ENCODE measurements around the gene PRRT4.

Gene PRRT4

DNA sequence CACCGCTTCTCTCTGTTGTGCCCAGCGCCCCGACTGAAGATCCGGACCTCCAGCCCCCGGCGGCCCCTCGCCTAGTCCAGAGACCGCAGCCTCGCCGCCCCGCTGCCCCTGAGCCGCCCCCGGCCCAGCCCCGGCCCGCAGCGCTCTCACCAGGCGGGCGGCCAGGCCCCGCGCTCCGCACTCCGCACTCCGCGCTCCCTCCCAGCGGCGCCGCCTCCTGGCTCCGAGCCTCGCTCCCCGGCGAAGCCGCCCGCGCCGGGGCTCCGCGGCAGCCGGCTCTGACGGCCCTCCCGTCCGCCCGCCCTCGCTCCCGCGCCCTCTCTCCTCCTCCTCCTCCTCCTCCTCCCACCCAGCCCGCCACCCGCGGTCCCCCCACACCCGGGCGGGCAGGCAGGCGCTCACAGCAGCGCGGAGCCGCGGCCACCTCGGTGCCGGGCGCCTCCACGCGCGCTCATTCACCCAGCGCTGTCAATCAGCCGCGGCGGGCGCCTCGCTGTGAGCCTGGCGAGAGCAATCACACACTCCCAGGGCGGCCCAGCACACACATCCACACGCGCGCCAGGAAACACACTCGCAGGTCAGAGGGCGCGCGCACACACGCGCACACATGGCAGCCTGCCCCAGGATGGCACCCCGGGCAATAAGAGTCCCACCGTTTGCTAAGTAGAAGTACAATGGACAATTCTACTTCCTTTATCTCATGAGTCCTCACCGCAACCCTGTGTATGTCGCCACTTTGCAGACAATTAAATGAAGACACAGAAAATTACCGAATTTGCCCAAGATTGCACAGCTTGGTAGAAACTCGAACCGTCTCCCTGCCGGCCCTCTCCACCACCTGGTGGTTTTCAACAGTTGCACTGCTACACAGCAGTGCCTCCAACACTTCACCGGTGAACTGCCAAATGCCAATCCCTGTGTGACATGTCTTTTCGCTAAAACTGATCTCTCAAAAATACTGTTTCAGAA is at the start of gene PRRT4:
Gene PRRT4 (minus strand): TSS at position 280 of the 969 bp plus-strand sequence.
- peak; percentile 28 for DNase-seq

DNA sequence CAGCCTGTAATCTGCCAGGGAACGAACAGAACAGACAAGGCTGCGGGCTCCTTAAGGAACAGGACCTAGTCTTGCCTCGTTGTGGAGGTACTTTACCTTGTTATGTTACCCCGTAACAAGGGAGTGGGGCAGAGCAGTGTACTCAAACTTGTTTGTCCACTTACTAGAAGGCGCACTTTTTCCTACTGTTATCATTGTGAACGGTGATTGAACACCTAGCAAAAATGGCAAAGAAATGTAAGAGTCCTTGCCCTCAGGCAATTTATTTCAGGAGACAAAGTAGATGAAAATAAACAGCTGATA is 48.9 kb upstream of the PRRT4 start:
- no peak for DNase-seq

DNA sequence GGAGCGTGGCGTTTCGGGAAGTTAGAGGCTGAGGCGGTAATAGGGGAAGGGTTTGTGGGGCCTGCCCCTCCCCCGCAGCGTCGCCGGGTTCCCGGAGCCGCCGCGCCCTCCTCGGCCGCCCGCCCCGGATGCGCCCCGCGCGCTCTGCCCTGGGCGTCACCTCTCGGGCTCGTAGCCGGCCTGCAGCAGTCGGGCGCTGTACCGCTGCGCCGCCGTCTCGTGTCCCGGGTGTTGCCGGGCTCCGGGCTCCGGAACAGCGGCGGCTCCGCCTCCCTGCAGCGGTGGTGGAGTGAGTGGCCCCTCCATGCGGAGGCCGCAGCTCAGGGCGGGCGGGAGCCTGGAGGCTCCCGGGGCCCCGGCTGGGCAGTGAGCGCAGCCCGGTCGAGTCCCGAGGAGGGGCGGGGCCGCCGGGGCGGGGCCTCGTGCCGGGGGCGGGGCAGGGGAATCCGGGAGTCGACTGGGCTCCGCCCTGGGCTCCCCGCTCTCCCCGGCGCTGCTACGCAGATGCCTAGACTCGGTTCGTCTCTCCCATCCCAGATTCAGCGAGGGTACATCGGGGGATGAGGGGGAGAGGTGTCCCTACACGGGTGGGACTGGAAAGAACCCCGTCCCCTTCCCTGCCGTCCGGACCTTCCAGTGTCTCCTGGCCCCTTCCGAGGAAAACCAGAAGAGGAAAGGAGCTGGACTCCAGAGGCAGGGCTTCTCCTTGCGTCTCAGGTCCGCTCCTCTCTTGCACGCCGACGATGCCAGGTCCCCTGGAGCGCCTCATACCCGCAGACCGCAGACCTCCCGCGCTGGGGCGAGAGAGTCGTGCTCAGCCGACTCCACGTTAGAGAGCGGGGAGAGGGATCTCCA is 48.3 kb upstream of the PRRT4 start, which contains the start of gene IMPDH1:
Gene IMPDH1 (minus strand): TSS at position 387 of the 855 bp plus-strand sequence. CDS start 81 bp downstream, at position 306.
- DNase-seq: peak; percentile 69

DNA sequence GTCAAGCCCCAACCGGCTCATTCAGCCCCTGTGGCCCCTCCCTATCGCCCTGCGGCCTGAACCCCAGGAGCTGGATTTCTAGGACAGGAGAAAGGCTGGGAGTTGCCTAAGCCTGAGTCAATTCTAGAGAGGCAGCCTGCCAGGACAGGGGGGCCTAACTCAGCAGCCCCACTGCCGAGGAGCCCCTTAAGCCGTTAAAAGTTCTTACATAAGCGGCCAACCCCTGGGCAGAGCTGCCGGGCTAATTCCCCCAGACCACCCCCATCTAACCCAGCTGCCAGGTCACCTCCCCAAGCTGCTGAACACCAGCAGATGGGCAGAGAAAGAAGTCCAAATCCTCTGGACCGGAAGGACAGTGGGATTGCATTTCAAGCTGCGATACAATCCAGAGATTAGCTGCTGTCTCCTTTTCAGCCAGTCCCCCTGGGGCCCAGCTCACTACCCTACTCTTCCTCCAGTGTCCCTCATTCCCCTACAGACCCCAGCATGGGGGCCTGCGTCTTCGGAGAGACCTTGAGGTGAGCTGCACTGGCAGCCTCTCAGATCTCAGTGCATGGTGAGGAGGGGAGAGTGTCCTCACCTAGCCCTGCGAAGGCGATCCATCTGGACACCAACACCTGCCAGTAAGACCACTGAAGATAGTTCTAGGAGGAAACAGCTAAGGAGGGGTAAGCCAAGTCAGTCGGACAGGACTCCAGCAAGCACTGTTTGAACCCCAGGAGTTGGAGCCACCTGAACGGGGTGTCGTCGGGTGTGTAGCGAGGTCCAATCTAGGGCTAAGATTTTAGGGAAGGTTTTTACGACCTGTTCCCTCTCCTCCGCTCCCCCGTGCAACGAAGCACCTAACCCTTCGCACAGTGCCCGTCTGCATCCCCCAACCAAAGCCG is 47.5 kb upstream of the PRRT4 start:
- DNase-seq: peak; percentile 88

DNA sequence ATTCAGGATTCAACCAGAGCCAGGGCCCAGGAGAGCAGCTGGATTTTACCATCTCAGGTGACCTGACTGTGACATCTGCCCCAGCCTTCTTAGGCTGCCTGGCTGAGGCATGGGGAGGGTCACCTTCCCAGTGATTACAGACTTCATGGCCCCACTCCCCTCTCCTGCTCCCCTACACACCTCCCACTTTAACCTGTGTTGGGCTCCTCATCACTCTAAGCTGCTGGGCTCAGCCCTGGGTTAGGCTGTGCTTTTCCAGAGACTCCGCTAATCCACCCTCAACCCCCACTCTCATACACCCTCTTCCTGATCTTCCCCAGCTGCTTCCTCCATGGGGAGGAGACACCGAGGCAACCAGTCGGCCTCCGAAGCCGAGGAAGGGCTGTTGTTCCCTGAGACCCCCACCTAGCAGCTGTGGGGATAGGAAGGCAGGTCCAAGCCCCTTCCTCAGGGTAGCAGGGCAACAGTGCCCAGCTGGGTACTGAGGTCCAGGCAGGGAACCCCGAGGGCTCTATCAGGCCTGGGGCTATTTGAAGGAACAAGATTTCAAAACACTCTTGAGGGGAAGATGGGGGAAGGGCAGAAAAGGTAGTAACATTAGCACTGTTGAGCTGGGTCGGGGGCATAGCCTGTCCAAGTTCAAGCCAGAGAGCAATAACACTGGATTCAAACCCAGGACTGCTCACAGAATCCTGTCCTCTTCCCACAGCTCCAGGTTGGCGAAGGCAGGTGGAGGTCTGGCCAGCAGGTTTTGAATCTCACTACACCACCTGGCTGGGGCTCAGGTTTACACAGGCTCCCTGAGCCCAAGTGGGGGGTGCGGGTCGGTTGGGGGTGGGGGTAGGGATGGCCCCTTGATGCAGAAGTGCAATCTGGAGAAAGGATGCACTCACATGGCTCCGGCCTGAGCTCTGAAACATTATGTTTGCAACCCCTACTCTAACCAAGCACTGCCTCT is 46.5 kb upstream of the PRRT4 start:
- no peak for DNase-seq

DNA sequence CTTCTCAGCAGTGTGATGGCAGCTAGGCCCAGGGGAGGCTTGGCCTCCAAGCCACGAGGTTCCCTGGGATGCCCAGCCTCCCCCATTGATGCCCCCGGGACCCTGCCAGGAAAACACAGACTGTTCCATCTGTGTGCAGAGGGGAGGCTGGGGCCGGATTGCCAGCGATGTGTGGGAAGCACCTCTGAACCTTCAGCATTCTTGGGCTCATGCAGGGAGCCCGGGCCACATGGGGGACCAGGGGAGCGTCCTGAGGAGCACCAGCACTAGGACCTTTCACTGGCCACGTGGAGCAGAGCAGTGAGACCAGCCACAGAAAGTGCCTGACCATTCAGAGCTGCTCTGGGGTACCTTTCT is 45.7 kb upstream of the PRRT4 start:
- DNase-seq: no peak

DNA sequence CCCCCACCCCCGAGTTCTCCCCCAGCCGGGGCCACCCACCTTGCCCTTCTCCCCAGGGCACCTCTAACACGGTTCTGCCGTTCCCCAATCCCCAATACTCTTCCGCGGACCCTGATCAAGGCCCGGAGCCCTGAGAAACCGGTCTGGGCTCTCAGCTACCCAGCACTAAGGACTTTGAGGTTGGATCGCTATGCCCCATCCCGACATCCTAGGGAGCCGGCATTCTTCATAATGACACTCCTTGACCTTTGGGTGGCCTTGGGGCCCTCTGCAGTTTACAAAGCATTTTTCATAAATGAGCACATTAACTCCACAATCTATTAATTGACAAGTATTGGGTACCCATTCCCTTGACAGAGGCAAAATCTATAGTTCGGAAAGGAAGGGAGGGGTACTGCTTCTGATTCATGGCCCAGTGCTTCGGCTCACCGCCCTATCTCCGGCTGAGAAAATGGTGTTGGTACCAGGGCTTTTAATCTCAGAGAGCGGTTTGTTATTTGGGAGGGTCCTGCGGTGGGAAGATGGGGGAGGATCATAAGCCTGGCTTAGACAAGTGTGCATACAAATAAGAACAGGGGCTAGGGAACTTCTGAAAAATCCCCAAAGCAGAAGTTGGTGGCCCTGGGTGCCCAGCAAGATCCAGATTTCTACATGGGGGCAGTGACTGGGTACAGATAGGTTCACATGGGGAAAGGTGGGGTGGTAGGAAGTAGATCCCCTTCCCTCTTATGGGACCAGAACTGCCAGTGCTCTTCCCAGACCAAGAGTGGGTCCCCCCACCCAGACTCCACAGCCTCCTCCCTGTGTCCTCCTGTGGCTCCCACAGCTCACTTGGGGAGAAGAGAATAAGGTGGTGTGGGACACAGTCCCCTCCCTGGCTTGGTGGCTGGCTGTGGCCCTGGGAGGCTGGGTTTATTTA is 45.1 kb upstream of the PRRT4 start:
- DNase-seq: no peak

DNA sequence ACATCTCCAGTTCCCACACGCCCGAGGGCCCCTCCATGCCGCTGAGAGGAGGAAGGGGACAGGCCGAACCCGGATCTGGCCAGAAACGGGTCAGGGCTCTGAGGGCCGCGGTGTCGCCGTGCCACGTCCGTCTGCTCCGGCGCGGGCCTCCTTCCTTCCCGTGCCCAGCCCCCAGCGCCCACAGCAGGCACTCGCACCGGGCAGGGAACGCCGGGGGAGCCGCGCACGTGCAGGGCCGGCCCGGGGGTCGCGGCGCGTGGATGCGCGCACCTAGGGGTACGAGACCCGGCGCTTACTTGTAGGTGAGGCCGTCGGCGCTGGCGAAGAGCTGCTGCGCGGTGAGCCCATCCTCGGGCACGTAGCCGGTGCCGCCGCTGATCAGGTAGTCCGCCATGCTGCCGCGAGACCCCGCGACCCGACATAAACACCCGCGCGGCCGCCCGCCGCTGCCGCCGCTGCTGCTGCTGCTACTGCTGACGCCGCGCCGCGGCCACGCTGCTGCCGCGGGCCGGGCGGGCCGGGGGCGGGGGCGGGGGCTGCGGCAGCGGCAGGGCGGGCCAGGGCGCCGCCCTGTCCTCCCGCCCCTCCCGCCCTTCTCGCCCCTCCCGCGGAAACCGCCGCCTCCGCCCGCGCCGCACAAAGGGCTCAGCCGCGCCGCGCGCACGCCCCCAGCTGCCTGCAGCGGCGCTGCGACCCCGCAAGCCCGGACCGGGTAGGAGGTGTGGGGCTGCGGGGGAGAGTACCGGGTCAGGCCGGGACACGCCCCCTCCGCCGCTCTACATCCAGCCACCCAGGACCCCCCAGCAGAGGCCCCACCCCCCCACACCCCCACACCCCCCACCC is 44.2 kb upstream of the PRRT4 start:
- DNase-seq: no peak

DNA sequence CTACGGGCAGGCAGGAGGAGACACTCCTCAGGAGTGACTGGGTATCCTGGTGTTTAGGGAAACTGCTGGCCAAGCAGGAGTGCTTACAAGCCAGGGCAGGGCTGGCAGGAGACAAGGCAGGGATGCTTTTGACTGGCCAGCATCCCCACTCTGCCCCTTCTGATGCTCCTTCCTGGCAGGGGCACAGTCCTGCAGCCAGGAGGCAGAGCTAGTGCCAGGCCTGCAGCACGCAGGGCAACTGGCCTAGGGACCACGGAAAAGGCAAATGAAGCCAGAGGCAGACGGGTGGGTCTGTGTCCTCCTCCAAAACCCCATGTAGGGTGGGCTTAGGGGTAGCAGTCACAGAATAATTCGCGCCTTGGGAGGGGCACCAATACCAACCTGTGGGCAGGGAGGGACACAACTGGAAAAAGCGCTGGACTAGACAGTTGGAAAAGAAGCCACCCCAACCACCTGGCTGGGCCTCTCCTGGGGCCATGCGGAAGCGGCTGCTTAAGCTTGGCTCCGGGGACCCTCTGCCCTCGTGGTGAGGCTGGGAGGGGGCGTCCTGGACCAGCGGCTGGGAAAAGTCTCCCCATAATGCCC is 43.5 kb upstream of the PRRT4 start:
- no peak for DNase-seq

DNA sequence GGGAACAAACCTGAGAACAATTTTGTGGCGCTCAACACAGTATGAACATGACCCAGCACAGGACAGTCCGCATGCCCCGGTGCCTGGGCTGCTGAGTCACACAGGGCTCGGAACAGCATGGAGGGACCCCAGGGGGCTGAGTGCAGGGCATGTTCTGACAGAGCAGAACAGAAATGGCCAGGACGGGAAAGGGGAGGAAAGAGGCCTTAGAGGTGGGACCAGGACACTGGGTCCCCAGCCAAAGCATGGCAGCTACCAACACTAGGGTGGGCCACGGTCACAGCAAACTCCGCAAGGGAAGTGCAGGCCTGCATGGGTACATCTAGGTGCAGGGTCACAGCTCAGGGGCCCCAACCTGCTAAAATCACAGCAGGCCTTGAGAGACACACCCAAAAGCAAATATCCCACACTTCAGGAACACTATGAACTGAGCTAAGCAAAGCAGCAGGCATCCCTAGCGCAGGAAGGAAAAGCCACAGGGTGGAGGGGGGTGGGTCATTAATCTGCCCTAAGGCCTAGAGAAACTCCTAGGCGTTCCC is 42.7 kb upstream of the PRRT4 start:
- DNase-seq: no peak

DNA sequence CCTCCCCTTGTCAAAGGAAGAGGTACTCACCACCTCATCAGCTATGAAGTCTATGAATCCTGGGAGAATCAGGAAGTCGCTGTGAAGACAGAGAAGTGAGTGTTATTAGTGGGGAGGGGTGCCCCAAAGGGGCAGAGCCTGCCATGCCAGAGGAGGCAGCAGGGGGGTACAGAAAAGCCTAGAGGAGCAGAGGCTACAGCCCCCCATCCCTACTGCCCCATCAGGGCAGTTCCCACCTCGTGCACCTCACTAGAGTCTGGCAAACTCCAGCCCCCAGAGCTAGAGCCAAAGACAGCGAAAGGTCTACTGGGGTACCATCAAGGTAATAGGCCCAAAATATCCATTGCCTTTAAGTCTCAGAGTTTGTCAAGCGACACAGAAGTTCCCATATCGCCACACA is 42.2 kb upstream of the PRRT4 start:
- no peak for DNase-seq

DNA sequence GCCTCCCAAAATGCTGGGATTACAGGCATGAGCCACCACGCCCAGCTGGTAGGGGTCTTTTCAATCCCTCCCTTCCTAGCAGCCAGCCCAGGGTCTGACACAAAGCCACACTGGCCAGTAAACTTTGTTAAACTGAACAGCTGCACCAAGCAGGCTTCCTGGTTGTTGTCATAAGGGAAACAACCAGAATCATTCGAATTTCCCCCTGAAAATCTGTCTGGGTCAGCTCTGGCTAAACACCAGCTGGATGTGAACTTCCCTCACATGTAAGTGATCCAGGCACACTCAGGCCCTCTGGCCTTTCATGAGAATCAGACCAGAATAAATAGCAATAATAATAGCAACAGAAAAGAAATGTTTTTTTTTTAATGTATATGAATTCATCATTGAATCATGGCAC is 40.9 kb upstream of the PRRT4 start:
- no peak for DNase-seq

DNA sequence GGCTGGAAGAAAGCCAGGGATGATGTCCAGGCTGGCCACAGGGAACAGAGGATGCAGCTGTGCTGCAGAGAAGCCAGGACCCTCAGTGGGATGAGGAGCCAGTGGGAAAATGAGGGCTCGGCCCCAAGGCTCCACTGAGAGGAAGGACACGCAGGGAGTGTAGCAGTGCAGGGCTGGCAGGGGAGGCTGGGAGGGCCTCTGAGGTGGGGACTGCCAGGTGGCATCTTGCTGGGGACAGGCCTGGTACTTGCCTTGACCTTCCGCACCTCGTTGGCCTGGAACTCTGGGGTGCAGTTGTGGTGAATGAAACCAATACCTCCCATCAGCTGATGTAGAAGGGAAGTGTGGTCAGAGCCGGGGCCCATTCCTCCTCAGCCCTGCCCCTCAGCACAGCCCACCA is 39.1 kb upstream of the PRRT4 start:
- no peak for DNase-seq

DNA sequence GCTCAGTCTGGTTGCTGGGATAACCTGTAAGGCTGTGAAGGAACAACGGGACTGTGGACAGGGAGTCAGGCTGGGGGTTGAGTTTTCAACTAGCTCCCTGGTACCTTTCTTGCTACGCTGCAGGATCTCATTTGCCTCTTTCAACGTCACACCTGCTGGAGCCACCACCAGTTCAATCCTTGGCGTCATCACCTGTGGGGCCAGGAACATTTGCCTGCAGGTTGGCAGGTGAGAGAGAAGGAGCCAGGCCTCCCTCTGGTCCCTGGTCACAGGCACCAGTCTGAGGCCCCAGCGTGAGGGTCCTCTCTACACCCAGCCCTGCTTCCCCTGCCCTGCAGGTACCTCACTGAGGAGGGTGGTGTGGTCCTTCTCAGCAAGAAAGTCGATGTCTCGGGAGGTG is 38.5 kb upstream of the PRRT4 start:
- DNase-seq: no peak

DNA sequence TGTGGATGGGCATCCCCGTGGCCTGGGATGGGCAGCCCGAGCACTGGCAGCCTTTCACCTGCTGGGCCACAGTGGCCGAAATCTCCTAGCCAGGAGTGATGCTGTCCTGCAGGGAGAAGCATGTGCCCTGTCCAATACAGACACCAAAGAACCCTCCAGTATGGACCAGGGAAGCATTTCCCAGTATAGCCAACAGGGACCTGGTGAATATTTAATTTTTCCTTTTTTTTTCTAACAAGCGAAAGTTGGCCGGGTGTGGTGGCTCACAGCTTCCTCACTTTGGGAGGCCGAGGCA is 37.3 kb upstream of the PRRT4 start:
- DNase-seq: no peak

DNA sequence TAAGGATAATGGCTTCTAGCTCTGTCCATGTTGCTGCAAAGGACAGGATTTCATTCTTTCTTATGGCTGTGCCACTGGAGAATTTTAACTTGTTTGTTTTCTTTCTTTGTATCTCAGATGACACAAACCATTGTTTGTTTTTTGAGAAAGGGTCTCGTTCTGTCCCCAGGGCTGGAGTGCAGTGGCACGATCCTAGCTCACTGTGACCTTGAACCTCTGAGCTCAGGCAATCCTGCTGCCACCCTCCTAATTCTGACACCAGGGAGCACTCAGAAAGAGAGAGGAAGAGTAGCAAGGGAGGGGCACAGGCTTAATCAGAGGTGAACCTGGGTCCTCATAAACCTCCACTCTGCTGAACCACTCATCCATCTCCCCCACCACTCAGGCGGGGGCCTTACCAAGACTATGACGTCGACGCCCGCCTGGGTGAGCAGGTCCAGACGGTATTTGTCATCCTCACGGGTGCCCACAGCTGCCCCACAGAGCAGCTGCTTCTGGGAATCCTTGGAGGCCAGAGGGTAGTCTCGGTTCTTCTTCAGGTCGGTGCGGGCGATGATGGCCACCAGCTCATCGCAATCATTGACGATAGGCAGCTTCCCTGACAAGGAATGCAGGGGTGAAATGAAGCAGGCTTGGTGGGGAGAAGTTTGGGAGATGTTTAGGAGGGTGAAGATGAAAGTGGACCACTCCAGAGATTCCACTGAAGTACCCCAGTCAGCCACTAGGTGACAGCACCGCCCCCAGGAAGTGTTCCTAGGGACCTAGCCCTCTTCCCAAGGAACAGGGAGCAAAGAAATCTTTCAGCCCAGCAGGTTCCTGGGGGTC is 36.7 kb upstream of the PRRT4 start:
- DNase-seq: no peak

DNA sequence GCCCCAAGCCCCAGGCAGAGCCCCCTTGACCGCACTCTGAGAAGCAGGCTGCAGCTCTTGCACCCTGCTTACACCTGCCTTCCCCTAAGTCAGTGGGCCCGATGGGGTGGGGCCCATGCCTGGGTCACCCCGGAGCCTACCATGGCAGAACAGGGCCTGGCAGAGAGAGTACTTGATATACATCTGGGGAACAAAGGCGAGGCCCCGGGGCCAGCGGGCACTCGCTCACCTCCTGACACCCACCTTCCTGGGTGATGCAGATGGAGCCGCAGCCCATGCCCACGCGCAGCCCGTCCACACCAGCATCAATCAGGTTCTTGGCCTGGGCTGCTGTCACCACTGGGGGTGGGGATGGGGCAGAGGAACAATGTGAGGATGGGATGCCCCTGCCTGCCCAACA is 34.9 kb upstream of the PRRT4 start:
- DNase-seq: no peak

DNA sequence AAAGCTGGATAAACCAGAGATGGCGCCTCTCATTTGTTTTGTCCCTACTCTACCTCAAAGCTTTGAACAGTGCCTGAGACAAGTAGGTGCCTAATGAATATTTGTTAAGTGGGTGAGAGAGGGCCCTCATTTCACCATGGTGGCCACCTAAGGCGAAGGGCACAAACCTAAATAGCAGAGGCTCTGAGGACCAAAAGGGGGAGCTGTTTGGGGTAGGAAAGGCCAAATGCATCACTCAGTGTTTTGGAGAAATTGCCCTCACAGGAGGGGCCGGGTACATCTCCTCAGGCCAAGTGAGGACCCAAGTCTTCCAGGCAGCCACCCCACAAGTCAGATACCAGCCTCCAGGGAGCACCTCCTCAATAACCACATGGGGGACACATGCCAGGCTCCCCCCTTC is 34.3 kb upstream of the PRRT4 start:
- no peak for DNase-seq
